Measurements from ENCODE around the gene RCBTB1. TPM values are rescaled to one million over a fixed set of nuclear protein-coding genes. Genes with fewer than 3 reads are reported as not detected.
A peak's percentile ranks its signal among the peaks of the same experiment; 100 is the strongest.

The RCBTB1 gene
- total RNA-seq, 1 donor from 2014 or later, result 24.9 TPM

DNA sequence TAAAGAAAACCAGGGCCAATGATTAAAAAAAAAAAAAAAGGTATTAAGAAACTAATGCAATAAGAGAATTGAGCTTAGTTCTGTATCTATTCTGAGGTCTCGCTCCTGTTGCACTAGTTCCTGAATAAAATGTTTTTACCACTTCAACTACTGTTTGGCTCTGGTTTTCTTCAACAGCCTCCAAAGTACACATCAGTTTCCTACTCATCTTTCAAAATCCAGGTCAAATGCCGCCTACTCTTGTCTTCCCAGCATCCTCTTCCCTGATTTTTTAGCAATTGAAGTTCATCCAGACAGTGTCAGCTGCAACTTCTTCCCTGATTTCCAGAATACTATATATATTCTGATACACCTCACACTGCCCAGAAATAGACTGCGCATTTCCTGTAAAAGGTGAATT is 1.4 kb upstream of the RCBTB1 start:
- Histone ChIP-seq H3K4me1 (peaks cover 18% of the 10 kb centered on the region), H3K9me3 (no peaks in the 10 kb centered on the region), H3K4me3 (no peak overlapping the region), H3K27me3 (ENCODE audit: low read depth) (no peaks in the 10 kb centered on the region), H3K36me3 (no peaks in the 10 kb centered on the region), H3K27ac (no peak overlapping the region)
- intact Hi-C loops (cut with DNase I), result no loop called here
- TF ChIP-seq CTCF (IDR thresholded peaks at IDR 0.05), result no peak
- ATAC-seq (no peak), DNase-seq (no peak)

DNA sequence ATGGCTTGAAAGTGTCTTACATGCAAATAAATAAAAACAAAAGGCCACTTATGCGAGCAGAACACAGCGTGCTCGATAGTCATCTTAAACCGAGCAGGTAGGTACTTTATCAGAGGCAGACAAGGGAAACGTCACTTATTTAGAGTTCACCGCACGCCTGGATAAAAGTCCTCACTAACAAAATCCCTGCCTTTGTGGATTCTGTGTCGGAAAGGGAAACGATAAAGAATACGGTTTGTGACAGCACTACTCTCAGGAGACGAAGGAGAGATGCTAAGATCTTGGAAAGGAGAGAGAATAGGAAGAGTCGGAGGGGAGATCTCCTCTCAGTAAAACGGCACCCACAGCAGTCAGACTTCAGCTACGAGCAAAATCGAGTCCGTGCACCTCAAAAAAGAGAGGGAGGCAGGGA is 581 bp downstream of the RCBTB1 start:
- DNase-seq (no peak), ATAC-seq (peak; percentile 17 to 20)
- Histone ChIP-seq H3K27me3 (ENCODE audit: low read depth) (no peaks in the 10 kb centered on the region), H3K27ac (peak overlapping the region; percentile 87), H3K9me3 (no peaks in the 10 kb centered on the region), H3K4me1 (peaks cover 18% of the 10 kb centered on the region), H3K36me3 (peaks cover 6% of the 10 kb centered on the region), H3K4me3 (peak overlapping the region; percentile 77)
- intact Hi-C loops (cut with DNase I), result no loop called here
- TF ChIP-seq CTCF (IDR thresholded peaks at IDR 0.05), result no peak

- DNase-seq (no peak), ATAC-seq (no peak)
- Histone ChIP-seq H3K36me3 (peaks cover 25% of the 10 kb centered on the region), H3K4me1 (peaks cover 15% of the 10 kb centered on the region), H3K27me3 (ENCODE audit: low read depth) (no peaks in the 10 kb centered on the region), H3K4me3 (no peak overlapping the region), H3K27ac (no peak overlapping the region), H3K9me3 (no peaks in the 10 kb centered on the region)
- TF ChIP-seq CTCF (IDR thresholded peaks at IDR 0.05), result no peak
- intact Hi-C loops (cut with DNase I), result no loop called here
Measured at GRCh38 chr13:49580980-49581680, 4.2 kb downstream of the RCBTB1 start.

DNA sequence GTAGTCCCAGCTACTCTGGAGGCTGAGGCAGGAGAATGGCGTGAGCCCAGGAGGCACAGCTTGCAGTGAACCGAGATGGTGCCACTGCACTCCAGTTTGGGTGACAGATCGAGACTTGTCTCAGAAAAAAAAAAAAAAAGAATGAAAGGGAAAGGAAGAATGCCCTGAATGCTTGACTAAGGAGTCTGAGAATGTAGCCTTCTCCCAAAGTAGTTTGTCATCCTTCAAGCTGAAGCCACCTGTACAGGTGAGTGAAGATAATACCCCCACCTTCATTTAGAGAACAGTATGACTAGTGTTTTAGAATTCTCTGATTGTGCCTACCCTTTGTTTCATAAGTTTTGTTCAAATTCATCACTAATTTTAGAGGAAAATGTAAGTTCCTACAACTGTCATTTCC is 5.9 kb downstream of the RCBTB1 start:
- no peak for DNase-seq
- peaks cover 10% of the 10 kb centered on the region for H3K4me1 ChIP-seq
- TF ChIP-seq CTCF (IDR thresholded peaks at IDR 0.05), result no peak
- H3K27me3 ChIP-seq (ENCODE audit: low read depth), result no peaks in the 10 kb centered on the region
- no peak overlapping the region for H3K27ac ChIP-seq
- ATAC-seq, result no peak
- H3K9me3 ChIP-seq, result no peaks in the 10 kb centered on the region
- H3K36me3 ChIP-seq, result peaks cover 25% of the 10 kb centered on the region
- no peak overlapping the region for H3K4me3 ChIP-seq
- intact Hi-C loops (cut with DNase I), result no loop called here

DNA sequence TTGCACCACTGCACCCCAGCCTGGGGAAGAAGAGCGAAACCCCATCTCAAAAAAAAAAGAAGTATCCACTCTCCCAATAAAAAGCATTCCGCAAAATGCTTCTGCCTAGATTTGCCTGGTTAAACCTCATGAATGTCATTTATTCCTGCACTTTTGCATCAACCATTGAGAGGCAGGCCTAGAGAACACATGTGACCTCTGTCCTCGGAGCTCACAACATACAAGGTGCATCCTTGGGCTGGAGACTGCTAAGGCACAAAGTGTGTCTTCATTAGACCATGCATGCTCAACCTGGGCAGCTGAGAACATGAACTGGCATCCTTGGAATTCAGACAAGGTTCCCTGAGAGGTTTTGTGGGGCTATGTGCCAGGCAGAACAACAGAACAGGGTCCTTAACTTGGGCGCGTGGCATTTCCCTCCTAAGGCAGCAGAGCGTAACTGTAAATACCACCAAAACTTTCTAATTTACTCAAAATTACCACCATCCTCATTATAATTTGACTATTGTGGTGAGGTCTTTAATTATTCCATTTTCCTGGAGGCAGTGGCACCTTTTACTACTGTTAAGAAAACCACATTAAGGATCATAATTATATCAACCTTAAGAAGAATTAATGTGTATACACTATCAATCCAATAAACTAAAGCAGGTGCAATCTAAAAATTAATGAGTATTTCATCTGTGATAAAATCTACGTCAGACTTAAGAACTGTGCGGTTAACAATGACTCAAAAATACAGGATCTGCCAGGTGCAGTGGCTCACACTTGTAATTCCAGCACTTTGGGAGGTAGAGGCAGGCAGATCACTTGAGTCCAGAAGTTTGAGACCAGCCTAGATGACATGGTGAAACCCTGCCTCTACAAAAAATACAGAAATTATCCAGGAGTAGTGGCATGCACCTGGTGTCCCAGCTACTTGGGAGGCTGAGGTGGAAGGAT is 13.8 kb downstream of the RCBTB1 start:
- H3K36me3 ChIP-seq, result peaks cover 5% of the 10 kb centered on the region
- H3K27ac ChIP-seq, result no peak overlapping the region
- intact Hi-C loops (cut with DNase I), result no loop called here
- DNase-seq (no peak), ATAC-seq (peak; percentile 81 to 89)
- no peak for TF ChIP-seq CTCF (IDR thresholded peaks at IDR 0.05)
- no peaks in the 10 kb centered on the region for H3K27me3 ChIP-seq (ENCODE audit: low read depth)
- H3K4me1 ChIP-seq, result no peaks in the 10 kb centered on the region
- no peak overlapping the region for H3K4me3 ChIP-seq
- no peaks in the 10 kb centered on the region for H3K9me3 ChIP-seq
